Measurements from ENCODE around the gene LHX4. TPM values are rescaled to one million over a fixed set of nuclear protein-coding genes. Genes with fewer than 3 reads are reported as not detected.

Gene LHX4
- total and polyA plus RNA-seq, 2 donors from 2014 or later, result 0.37 TPM; not detected in 1

- no peak overlapping the region for H3K27ac ChIP-seq (ENCODE audit: low read depth in 2 of 2, low read length in 2 of 2)
- no peak for FAIRE-seq
- intact Hi-C loops (cut with DNase I), result no loop called here
- H3K9ac ChIP-seq (ENCODE audit: low read length in 3 of 3), result no peak overlapping the region
- TF ChIP-seq CTCF (IDR thresholded peaks at IDR 0.05; ENCODE audit: borderline replicate concordance, extremely low read depth, insufficient read depth), result no peak
- H3K4me3 ChIP-seq (ENCODE audit: low read length in 3 of 3), result peak overlapping the region in 2 of 3 donors; percentile 24 to 39
- no peaks in the 10 kb centered on the region for H3K9me3 ChIP-seq (ENCODE audit: control insufficient read depth in 2 of 3, insufficient read depth in 1 of 3, low read length in 3 of 3)
- peaks cover 0 to 37% (median 13%) of the 10 kb centered on the region in 3 donors for H3K4me1 ChIP-seq (ENCODE audit: control insufficient read depth in 2 of 3, insufficient read depth in 2 of 3, low read depth in 1 of 3, low read length in 3 of 3)
- no peaks in the 10 kb centered on the region for H3K36me3 ChIP-seq (ENCODE audit: control insufficient read depth in 2 of 3, insufficient read depth in 3 of 3, low read length in 3 of 3)
- H3K27me3 ChIP-seq (ENCODE audit: control insufficient read depth, insufficient read depth, low read length), result peaks cover 61% of the 10 kb centered on the region
- peak in 4 of 5 donors; percentile 72 to 79 (median 76) for DNase-seq
Observed at GRCh38 chr1:180230791-180231505, 884 bp downstream of the LHX4 start.

- Histone ChIP-seq H3K4me3 (ENCODE audit: low read length in 3 of 3) (peak overlapping the region in 2 of 3 donors; percentile 23 to 39), H3K36me3 (ENCODE audit: control insufficient read depth in 2 of 3, insufficient read depth in 3 of 3, low read length in 3 of 3) (no peaks in the 10 kb centered on the region), H3K9me3 (ENCODE audit: control insufficient read depth in 2 of 3, insufficient read depth in 1 of 3, low read length in 3 of 3) (no peaks in the 10 kb centered on the region), H3K27me3 (ENCODE audit: control insufficient read depth, insufficient read depth, low read length) (peaks cover 64% of the 10 kb centered on the region), H3K4me1 (ENCODE audit: control insufficient read depth in 2 of 3, insufficient read depth in 2 of 3, low read depth in 1 of 3, low read length in 3 of 3) (peaks cover 0 to 37% (median 13%) of the 10 kb centered on the region in 3 donors), H3K9ac (ENCODE audit: low read length in 3 of 3) (no peak overlapping the region), H3K27ac (ENCODE audit: low read depth in 2 of 2, low read length in 2 of 2) (no peak overlapping the region)
- peak in 2 of 5 donors; percentile 42 to 60 for DNase-seq
- TF ChIP-seq CTCF (IDR thresholded peaks at IDR 0.05; ENCODE audit: borderline replicate concordance, extremely low read depth, insufficient read depth), result no peak
- FAIRE-seq, result no peak
- intact Hi-C loops (cut with DNase I), result no loop called here
Observed at GRCh38 chr1:180231506-180231921, 1.4 kb downstream of the LHX4 start.

- TF ChIP-seq CTCF (IDR thresholded peaks at IDR 0.05; ENCODE audit: borderline replicate concordance, extremely low read depth, insufficient read depth), result no peak
- FAIRE-seq (no peak), DNase-seq (peak in 1 of 5 donors; percentile 25)
- no peak overlapping the region for H3K9ac ChIP-seq (ENCODE audit: low read length in 3 of 3)
- H3K27me3 ChIP-seq (ENCODE audit: control insufficient read depth, insufficient read depth, low read length), result peaks cover 65% of the 10 kb centered on the region
- H3K9me3 ChIP-seq (ENCODE audit: control insufficient read depth in 2 of 3, insufficient read depth in 1 of 3, low read length in 3 of 3), result no peaks in the 10 kb centered on the region
- H3K36me3 ChIP-seq (ENCODE audit: control insufficient read depth in 2 of 3, insufficient read depth in 3 of 3, low read length in 3 of 3), result no peaks in the 10 kb centered on the region
- intact Hi-C loops (cut with DNase I), result no loop called here
- peaks cover 0 to 37% (median 13%) of the 10 kb centered on the region in 3 donors for H3K4me1 ChIP-seq (ENCODE audit: control insufficient read depth in 2 of 3, insufficient read depth in 2 of 3, low read depth in 1 of 3, low read length in 3 of 3)
- no peak overlapping the region for H3K27ac ChIP-seq (ENCODE audit: low read depth in 2 of 2, low read length in 2 of 2)
- H3K4me3 ChIP-seq (ENCODE audit: low read length in 3 of 3), result peak overlapping the region in 1 of 3 donors; percentile 23
Observed at GRCh38 chr1:180231936-180232335, 1.9 kb downstream of the LHX4 start.
